NK-92 (cell line): ENCODE measurements around the gene NOSTRIN.
"Not testable (repeated sequence)": the region's sequence is repeated elsewhere in the genome, so short reads cannot be mapped to it uniquely, and the experiment has no call there.

ENCODE experiments used
- DNase-seq: peaks from one replicate; lab custom pipeline; 2025; ENCODE audit not compliant: unreplicated experiment; lab: John Stamatoyannopoulos, UW

Gene NOSTRIN, protein sequence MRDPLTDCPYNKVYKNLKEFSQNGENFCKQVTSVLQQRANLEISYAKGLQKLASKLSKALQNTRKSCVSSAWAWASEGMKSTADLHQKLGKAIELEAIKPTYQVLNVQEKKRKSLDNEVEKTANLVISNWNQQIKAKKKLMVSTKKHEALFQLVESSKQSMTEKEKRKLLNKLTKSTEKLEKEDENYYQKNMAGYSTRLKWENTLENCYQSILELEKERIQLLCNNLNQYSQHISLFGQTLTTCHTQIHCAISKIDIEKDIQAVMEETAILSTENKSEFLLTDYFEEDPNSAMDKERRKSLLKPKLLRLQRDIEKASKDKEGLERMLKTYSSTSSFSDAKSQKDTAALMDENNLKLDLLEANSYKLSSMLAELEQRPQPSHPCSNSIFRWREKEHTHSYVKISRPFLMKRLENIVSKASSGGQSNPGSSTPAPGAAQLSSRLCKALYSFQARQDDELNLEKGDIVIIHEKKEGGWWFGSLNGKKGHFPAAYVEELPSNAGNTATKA

DNA sequence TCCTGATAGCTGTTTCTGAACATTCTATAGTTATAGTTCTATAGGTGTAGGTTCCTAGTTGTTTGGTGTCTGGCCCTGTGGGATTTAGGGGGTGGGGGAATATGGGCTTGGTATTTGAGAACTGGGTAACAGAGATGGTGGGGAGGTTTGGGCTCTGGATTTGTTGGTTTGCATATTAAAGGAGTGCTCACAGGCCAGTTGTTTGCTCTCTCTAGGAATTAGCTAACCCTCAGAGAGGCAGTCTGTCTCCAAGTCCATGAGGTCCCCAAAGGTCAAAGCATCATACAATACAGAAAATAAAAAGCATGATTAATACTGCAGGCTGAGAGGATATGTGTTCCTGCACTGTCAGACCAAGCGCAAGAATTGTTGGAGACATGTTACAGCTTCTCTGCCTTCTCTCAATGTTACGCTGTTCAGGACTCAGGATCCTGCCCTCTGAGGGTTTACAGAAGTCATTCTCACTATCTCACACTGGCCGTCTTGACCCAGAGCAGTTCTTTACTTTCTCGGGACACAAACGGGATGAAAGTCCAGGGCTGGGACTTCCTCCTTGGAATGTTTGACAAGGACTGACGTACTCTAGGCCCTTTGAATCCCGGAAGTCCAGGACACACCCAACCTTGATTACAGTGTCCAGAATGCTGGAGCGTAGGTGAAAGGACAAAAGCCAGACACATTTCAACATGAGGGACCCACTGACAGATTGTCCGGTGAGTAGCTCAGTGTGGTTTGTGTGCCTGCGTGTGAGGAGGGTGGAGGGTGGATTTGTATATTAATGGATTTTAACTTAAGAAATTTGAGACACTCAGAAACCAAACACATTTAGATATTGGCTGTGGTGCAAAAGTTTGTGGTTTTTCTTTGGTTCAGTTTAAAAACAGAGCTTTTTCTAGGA lies at the start of gene NOSTRIN:
TSS of gene NOSTRIN (plus strand) at position 677 of the 898 bp plus-strand sequence. CDS start at position 687, 10 bp downstream.
- no peak for DNase-seq

DNA sequence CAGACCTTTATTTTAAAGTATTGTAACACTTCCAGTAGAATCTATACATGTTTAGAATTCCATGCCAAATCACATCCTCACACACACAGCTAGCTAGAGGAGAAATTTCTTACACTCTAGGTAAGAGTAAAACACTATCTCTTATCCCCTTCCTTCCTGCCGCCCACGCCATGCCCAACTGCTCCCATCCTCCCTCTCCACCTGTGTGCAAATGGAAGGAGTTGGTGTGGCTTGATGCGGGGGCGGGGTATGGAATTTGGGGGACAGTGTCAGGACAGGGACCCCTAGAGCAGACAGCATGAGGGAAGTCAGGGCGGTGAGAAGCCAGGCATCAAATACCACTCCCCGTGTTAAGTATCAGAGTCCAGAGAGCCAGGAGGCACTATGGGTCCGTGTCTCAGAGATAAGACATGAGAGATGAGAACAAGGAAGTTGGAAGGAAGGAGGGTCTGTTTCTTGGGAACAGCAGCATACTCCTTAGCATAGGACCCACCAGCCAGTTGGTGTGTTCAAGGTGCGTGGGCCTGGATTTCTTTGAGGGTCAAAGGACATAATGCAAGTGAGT lies 48.6 kb upstream of the NOSTRIN start:
- DNase-seq: no peak

DNA sequence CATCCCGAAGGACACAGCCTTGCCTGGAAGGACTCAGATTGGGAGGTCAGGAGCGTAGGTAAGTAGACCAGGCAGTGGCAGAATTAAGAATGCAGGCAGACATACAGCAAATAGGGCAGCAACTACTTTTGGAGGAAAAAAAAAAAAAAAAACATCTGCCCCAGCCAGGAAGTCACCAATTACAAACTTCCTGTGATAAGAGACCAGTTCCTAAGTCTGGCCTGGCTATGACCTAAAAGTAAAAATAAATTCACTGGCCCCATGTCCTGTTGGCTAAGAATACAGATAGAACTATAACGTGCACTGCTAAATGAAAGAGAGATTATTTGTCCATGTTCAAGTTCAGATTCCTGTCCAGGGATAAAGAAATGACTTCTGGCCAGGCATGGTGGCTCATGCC lies 45.2 kb upstream of the NOSTRIN start:
- no peak for DNase-seq

DNA sequence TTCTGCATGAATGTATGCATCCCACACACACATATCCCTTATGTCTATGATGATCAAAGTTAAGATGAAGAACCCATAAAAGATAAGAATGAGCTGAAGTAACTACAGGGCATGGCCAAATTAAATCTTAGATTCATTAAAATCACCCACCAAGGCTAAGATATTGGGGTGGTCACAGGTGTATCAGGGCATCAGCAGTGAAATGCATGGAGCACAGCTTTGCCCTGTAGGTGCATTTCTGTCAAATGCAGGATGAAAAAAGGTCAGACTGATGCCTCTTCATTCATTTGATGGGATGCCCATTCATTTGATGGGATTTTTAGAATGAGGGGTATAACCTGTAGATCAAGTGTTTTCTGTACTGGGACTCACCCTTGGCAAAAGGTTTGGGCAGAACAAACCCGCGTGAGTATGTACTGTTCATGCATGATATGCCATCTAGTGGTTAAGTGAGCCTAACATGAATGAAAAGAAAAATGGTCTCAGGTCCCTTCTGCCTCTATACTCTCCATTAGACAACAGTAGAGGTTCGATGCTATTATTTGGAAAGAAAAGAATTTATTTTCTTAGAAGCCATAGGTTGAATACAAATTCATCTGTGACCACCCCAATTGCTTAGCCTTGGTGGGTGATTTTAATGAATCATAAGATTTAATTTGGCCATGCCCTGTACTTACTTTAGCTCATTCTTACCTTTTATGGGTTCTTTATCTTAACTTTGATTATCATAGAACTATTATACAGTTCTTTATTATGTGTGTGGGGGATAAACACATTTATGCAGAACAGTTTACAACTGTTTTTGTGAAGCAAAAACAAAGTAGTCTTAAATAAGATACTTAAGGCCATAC lies 43.2 kb upstream of the NOSTRIN start:
- no peak for DNase-seq

DNA sequence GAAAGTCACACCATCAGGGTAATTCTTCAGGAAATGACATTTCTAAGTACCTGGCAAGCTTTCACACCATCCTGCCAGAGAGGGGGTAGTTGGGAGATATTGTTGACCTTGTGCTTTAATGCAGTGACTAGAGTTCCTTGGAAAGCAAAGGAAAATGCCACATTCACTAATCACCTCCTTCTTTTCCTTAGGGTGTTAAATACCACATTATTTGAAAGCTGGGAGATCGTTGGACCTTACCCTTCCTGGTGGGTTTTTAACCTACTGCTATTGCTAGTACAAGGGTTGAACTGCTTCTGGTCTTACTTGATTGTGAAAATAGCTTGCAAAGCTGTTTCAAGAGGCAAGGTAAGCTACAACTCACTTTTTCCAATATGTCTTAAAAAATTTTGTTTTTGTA lies 37.0 kb upstream of the NOSTRIN start:
- no peak for DNase-seq

DNA sequence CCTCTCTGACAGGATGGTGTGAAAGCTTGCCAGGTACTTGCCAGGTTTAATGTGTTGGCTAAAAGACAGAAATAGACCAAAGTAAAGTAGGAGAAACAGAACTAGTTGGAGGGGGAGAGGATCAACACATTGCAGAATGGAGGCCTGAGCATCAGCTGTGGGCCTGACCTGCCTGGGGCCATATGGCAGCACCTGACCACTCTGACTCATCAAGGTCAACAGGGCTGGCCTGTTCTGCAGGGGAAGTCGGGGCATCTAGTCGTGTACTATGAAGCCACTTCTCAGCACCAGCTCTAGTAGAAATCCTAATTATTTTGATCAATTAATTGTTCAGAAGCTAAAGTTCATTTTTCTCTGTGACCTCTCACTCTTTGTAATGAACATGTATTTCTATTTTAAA lies 35.8 kb upstream of the NOSTRIN start:
- no peak for DNase-seq

- no peak for DNase-seq
Measured at GRCh38 chr2:168767258-168767657, 35.2 kb upstream of the NOSTRIN start.

GRCh38 chr2:168768357-168768756 lies 34.1 kb upstream of the NOSTRIN start:
- not testable (repeated sequence) for DNase-seq

DNA sequence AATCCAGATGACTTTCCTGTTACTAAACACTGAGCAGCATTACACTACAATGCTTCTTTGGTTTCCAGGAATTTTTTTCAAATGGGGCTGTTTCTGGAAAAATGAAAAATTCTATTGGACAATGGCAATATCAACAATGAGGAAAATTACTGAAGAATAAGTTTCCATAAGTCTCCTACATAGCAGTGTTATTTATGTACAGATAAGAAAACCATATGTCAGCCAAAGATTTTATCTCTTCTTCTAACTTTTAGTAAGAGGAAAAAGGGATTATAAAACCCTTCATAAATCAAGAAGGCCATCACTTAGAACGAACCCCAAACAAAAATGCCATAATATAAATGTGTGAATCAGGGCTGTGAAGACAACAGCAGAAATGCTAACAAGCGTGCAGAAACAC lies 31.6 kb upstream of the NOSTRIN start:
- no peak for DNase-seq

DNA sequence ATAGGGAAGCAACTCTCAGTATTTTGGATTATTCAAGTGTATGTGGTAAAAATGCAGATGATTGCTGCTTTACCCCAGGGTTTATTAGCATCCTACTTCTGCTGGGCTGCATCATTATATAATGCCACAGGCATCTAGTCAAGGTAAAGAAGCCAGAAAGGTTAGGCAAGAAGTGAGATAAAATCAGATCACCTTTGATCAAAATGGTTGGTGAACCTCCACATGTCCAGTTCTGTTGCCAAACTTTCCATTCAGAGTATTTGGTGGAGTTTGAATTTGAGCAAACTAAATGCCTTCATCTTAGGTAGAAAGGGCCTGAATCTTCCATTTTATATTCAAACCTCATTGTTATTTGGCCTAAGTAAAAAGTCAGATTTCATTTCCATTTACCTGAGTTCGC lies 29.7 kb upstream of the NOSTRIN start:
- DNase-seq: no peak

- no peak for DNase-seq
Measured at GRCh38 chr2:168773128-168773527, 29.3 kb upstream of the NOSTRIN start.

DNA sequence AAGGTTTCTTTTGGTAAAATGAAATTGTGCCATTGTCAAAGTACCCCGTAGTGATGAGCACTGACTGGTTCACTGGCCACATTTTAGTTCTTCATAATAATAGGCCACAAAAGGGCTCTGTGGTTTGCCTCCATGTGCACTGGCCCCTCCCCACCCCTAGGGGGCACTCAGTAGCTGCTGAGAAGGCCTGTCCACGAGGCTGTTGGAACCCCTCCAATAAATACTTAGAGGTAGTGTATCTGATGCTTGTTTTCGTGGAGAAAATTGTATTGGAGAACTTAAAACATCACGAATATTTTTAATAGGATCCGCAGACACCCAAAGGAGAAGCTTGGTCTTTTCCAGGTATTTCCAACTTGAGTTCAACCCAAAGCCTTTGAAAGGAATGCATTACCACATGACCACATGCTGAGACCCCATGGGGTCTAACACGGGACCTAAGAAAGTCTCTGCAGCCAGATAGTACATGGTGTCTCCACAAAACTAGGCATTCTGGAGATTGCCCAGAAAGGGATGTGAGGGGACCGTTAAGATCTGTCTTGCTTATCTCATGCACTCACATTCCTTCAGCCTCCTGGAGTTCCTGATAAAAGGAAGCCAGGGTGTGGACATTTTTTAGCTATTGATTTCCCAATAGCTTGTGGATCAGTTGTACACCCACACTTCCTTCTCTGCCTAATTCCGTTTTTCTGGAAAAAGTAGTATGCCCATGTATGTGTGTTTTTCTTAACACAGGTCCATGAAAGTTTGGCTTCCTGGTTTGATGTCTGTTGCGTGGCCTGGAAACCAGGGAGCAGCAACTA lies 28.5 kb upstream of the NOSTRIN start:
- no peak for DNase-seq

- DNase-seq: no peak
Measured at GRCh38 chr2:168775837-168776236, 26.6 kb upstream of the NOSTRIN start.

- DNase-seq: no peak
Measured at GRCh38 chr2:168780669-168781071, 21.8 kb upstream of the NOSTRIN start.

DNA sequence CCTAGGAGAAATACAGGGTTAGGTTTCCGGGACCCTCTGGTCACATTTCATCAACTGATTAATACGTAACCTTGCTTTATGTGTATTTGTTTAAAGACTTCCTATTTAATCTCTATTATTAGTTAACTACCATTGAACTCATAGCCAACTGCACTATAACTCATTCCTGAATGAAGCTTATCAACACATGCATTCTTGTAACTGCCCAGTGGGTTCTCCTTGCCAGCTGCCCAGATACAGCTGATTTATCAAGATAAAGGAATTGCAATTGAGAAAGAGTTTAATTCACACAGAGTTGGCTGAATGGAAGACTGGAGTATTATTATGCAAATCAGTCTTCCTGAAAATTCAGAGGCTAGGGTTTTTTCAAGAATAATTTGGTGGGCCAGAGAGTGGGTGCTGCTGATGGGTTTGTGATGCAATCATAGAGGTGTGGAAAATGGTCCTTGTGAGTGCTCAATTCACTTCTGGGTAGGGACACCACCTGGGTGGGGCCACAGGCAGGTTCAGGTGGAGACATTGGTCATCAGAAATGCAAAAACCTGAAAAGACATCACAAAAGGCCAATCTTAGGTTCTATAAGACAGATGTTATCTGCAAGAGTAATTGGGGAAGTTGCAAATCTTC lies 21.1 kb upstream of the NOSTRIN start:
- DNase-seq: no peak

- no peak for DNase-seq
Measured at GRCh38 chr2:168782271-168782670, 20.2 kb upstream of the NOSTRIN start.

GRCh38 chr2:168784993-168785392 lies 17.4 kb upstream of the NOSTRIN start:
- no peak for DNase-seq

DNA sequence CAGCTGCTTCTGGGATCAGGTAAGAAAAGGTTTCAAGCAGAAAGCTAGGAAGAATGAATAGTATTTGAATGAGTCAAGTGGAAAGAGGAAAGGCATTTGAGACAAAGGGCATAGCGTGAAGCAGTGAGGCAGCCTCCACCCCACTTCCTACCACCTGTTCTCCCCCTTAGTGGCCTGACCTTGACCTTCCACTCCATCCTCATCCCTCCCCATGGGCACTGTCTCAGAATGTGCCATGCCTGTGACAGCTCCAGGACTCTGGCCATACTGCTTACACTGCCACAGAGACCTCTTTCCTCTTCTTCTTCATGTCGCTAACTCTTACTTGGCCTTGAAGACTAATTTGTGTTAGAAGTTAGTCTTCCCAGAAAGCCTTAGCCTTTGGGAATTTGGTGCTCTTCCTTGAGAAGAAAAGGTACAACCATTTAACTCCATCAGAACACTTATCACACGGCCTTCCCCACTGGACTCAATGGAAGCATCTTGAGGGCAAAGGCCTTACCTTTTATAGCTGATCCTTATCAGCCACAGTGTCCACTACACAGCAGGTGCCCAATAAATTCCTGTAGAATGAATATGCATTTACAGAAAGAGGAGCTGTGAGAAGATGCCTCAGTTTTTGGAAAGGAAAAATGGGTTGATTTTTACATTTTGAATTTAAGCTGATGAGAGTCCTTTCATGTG lies 15.2 kb upstream of the NOSTRIN start:
- DNase-seq: no peak
